Stomach (tissue), 4 donors: ENCODE results near the gene SIRT7.

ENCODE experiments used
- CTCF ChIP-seq, 7 experiments: fragments of 450-650 bp in 4 of 7; fragments of 200-600 bp in 3 of 7; sonication (generic) in 3 of 7; IDR thresholded peaks; one replicate each; pipeline ENCODE4 v1.5.1; 2016 to 2019; ENCODE audit warnings: antibody characterized with exemption in 7 of 7, control low read depth in 2 of 7, mild to moderate bottlenecking in 1 of 7
- EP300 ChIP-seq: sonication (generic); formaldehyde crosslinking; IDR thresholded peaks from one replicate; pipeline ENCODE4 v1.6.1; 2017; ENCODE audit warnings: antibody characterized with exemption

DNA sequence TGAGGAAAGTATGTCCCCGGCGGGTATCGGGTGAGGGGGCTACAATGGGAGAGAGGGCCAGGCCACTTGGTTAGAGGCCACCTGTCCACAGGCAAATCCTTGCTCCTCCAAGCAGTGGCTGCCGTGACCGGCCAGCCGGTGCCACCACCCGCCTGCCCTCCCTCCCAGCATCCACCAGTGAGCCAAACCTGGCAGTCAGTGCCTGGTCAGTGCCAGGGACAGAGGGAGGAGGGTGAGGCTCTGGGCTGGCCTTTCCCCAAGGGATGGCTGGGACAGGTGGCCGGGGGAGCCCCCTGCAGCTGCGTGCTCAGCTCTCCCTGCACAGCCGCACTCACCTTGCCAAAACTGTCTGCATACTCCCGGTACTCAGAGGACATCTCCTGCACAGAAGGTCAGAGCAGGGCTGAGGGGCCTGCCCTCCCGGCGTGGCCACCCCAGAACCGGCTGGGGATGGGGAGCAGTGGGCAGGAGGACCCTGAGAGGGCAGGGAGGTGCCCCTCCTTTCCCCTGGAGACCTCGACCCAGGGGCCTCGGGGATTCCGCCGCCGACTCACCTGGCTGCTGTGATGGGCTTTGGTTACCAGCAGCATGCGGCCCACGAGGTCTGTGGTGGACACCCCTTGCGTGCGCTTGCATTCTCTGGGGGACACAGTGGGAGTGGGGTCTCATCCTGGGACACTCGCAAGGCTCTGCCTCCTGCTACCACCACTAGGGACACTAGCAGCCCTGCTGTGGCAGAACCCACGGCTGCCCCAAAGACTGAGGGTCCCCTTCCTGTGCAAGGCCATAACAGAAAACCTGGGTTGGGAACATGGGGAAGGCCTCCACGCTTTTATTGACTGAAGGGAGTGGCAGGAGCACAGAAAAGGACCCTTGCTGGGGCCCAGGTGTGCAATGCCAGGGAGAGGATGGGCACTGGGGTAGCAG, 10.5 kb downstream of the SIRT7 start:
- TF ChIP-seq CTCF (IDR thresholded peaks at IDR 0.05) (no peak), EP300 (no peak)
